NCI-H187 treated with DMSO at 0.1 percent for 48 hours (cell line): ENCODE measurements around the gene YWHAB.
A peak's percentile ranks its signal among the peaks of the same experiment; 100 is the strongest.
"Not testable (repeated sequence)": the region's sequence is repeated elsewhere in the genome, so short reads cannot be mapped to it uniquely, and the experiment has no call there.

Experiments
- DNase-seq: peaks from one replicate; lab custom pipeline; 2025; lab: John Stamatoyannopoulos, UW

The YWHAB gene

DNA sequence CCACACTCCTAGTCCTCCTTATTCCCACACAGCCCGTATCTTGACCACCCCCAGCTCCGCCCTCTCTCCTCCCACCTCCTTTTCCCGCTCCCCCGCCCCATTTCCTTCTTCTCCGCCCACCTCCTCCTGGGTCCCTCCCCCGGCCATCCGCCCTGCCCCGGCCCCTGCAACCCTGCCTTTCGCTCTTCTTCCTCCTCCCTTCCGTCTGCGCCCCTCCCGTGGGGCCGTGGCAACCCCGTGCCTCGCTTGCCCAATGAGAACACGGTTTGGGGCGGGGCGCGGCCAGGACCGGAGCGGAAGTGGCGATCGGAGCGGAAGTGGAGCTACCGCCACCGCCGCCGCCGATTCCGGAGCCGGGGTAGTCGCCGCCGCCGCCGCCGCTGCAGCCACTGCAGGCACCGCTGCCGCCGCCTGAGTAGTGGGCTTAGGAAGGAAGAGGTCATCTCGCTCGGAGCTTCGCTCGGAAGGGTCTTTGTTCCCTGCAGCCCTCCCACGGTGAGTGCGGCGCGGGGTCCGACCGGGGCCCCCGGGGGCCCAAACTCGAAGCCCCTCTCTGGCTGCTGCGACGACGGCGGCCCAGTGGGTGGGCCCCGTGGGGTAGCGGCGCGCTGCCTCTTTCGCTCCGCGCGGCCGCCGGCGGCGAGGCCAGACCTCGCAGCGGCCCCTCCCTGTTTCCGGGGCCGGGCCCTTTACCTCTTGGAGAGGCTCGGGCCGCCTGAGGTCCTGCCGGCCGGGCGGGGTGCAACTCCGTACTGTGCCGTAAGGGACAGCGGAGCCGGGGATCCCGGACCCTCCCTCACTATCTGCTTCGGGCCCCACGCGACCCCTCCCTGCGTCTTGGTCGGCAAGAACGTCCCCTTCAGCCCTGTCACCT, at the start of gene YWHAB:
TSS of gene YWHAB (plus strand) at position 314 of the 874 bp plus-strand sequence. CDS start 15,829 bp downstream, outside the sequence.
- peak; percentile 92 for DNase-seq

DNA sequence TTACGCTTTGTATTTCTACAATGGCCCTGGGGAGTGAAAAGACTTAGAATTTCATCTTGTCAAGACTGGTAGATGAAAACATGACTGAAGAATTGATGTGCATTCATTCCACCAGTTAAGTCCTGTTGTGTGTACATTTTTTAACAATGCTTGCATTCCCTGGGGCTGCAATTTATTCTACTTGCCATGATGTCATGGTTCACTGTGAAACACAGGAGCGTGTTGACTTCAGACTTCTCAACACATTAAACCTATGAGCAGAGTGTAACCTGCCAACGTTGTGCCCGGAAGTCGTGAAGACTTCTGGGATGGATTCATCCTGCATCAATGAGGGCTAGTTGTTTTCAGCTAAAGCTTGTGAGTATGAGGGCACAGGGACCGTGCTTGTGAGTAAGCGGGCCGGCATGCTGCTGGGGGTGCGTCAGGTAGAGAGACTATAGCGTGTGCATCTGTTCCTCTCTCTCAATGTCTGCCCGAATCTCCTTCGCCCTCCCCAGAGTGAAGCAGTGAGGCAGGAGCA, 48.8 kb upstream of the YWHAB start:
- DNase-seq: no peak

DNA sequence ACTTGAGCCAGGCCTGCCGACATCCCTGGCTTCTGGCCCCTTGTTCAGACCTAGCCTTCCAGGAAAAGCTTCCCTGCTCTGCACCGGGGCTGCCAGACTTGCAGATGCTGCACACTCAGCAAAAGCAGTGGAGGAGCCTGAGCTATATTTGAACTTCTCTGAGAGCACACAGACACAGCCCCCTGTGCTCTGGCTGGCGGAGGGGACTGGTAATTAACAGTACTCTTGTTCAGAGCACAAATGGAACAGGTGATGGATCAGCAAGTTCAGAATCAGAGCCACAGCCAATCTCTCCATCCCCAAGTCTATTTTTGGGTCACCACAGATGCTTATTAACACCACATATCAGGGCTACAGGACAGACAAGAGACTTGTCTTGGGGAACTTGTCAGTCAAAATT, 47.6 kb upstream of the YWHAB start:
- DNase-seq: no peak

DNA sequence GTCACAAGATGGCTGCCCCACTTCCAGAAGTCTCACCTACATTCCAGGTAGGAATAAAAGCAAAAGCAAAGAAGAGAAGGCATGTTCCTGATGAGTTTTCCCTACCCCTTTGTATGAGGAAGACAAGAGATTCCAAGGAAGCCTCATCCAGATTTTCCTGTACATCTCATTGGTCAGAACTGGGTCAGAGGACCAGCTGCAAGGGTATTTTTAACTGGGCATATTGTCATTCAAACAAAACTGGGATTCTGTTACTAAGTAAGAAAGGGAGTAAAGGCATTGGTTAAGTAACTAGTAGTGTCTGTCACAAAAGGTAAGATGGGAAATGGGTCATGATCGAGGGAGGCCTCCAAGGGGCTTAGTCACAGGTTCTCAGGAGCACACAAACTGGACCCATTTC, 47.0 kb upstream of the YWHAB start:
- DNase-seq: no peak

DNA sequence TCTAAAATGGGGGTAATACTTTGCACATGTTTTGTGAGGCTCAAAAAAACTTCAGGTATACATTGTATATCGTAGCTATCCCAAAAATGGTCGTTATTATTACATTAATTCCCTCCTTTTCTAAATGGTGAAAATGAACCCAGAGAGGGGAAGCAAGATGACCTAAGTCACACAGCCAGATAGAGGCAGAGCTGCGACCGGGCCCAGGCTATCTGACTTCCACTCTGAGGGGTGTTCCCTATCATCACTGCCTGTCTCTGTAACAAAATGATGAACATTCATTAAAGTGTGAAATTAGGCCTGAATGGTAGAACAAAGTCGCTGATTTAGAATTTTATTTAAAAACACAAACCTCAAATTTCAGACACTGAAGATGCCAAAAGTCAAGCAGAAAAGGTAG, 46.0 kb upstream of the YWHAB start:
- DNase-seq: no peak

DNA sequence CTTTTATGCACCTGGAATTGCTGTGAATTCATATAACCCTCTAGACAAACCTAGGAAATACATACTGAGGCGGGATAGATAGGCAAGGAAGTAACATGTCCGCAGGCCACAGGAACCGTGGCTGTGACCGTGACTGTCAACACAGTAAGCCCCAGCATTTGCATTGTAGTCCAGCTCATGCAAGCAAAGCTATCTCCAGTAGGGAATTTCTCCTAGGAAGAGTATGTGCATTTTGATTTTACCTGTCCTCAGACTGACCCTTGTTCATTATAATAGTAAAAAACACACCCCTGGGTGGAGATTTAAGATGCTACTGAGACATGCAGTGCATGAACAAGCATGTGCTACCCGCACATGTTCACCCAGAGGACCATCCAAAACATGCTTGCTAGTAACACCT, 44.7 kb upstream of the YWHAB start:
- DNase-seq: no peak

DNA sequence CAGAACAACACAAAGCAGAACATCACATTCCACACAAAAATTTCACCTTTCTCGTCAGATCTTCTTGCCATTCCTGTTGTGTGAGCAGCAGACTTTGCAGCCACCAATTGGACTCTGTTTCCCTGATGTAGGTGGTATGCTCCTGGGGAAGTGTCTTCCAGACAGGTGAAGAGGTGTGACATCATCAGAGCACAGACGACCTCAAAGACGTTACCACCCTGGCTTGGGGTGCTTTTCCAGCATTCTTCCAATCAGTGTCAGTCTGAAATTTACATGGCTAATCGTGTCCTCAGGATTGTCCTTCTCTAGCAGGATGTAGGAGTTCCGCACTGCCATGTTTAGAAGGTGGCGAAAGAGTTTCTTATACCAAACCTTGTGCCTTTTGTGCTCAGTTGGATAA, 43.5 kb upstream of the YWHAB start:
- no peak for DNase-seq

DNA sequence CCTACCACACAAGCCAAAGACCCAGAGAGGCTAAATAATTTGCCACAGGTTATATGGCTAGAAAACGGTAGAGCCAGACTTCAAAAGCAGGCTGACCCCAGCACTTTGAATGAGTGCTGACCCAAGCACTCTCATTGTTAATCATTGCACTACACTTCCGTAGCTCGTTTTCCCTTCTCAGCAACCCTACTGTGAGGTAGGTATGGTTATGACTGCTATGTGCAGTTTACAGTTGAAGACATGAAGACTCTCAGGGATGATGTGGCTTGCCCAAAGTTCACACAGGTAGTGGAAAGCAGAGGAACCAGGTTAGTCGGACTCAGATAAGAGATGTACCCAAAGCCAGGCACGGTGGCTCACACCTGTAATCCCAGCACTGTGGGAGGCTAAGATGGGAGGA, 41.6 kb upstream of the YWHAB start:
- no peak for DNase-seq

DNA sequence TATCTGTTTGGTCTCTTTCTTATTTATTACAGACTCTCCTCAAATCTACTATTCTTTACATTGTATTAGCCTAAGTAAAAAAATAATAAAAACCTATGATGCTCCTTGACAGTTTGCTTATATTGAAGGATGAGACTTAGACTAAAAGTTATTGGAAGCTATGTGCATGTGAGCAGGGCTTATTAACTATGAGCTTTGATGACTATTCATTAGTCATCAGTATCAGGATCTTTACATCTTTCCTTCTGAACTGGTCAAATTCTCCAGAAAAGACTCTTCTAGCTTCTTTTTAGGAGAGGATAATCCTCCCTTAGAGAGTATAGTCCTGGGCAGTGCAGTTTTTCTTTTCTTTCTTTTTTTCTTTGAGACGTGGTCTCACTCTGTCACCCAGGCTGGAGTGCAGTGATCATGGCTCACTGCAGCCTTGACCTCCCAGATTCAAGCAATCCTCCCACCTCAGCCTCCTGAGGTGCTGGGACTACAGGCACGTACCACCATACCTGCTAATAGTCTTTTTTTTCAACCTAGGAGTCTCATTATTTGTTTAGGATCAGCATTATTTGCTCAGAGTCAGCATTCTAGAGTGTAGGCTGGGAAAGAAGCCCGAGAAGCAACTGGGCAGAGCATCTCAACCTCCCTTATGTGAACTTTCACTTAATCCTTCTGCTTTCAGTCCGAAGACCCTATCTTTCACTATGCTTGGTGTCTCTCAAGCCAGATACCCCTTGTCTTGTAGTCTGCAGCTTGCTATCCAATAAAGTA, 37.1 kb upstream of the YWHAB start:
- no peak for DNase-seq

DNA sequence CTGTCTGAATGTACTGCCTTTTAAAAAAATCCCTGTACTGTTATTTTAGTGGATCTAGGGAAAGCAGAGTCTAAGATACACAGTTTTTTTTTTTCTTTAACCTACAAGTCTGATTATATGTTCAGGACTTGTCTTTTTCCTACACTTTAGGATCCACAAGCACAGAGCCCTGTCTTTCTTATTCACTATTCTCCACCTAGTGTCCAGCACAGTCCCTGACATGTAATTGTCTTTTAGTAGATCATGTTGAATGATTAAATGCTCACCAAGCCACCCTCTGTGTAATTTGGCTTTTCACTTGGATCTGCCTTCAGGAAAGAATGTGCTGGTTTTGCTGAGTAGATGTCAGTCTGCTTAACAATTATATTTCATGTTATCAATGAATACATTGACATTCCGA, 35.8 kb upstream of the YWHAB start:
- DNase-seq: no peak

DNA sequence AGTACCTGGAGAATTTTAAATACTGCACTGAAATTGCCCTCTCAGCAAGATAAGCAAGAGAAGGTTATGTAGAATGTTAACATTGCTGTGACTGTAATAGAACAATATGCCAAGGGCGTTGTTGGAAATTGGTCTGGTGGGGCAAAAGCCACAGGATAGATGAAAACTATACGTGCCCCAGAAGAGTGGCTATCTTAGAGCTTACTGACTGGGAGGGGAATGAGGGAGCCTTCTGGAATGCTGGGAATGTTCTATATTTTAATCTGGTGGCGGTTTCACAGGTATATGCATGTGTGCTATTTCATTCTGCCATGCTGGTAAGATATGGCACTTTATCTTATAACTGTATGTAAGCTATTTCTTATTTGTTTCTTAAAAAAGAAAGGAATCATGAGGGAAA, 35.2 kb upstream of the YWHAB start:
- DNase-seq: no peak

DNA sequence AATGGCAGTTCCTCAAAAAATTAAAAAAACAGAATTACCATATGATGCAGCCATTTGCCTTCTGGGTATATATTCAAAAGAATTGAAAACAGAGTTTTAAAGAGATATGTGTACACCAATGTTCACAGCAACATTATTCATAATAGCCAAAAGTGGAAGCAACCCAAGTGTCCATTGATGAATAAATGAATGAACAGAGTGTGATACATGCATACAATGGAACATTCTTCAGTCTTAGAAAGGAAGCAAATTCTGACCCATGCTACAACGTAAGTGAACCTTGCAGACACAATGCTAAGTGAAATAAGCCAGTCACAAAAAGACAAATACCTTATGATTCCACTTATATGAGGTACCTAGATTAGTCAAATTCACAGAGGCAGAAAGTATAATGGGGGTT, 34.7 kb upstream of the YWHAB start:
- DNase-seq: no peak

DNA sequence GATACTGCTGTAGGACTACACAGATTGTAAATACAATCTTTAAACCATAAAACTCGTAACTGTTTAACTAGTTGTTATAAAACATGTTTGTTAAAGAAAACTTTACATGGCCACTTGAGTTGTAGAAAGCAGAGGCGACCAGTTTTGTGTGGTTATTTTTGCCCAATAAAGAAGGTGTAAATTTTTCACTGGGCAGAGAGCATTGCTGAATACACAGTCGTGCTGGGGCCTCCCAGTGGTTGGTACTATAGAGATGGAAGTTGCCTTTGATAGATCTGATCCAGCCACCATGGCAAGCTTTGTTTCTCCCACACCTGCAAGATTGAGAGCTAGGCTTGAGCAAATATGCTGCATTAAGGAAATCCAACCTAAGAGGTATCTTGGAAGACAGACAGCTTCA, 34.0 kb upstream of the YWHAB start:
- no peak for DNase-seq

DNA sequence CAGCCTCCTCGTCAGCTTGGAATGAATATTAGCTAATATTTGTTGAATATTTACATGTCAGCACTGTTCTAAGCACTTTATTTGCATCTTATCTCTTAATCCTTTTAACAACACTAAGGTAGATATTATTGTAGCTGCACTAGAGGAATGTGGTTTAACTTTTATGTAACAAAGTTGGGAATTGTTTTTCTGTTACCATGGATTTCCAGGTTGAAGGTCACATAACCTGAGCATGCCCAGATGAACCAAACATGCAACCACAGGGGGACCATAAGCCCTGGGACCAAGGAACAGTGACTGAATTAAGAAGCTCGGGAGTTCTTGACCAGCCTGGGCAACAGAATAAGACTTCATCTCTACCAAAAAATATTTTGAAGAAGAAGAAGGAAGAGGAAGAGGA, 29.1 kb upstream of the YWHAB start:
- no peak for DNase-seq

DNA sequence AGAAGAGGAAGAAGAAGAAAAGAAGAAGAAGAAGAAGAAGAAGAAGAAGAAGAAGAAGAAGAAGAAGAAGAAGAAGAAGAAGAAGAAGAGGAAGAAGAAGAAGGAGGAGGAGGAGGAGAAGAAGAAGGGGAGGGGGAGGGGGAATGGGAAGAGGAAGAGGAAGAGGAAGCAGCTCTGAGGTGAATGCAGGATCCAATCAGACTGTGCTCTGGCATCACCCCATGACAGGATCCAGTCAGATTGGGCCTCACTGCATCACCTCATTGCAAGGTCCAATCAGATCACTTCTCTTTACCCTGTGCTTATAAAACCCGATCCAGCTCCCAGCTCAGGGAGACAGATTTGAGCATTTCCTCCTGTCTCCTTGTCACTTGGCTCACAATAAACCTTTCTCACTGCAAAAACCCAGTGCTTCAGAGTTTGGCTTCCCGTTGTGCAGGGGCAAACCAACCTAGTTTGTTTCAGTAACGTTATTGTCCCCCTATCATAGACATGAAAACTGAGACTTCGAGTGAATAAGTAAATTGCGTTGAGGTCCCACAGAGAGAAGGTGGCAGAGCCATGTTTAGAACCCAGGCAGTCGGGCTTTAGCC, 28.6 kb upstream of the YWHAB start:
- no peak for DNase-seq

DNA sequence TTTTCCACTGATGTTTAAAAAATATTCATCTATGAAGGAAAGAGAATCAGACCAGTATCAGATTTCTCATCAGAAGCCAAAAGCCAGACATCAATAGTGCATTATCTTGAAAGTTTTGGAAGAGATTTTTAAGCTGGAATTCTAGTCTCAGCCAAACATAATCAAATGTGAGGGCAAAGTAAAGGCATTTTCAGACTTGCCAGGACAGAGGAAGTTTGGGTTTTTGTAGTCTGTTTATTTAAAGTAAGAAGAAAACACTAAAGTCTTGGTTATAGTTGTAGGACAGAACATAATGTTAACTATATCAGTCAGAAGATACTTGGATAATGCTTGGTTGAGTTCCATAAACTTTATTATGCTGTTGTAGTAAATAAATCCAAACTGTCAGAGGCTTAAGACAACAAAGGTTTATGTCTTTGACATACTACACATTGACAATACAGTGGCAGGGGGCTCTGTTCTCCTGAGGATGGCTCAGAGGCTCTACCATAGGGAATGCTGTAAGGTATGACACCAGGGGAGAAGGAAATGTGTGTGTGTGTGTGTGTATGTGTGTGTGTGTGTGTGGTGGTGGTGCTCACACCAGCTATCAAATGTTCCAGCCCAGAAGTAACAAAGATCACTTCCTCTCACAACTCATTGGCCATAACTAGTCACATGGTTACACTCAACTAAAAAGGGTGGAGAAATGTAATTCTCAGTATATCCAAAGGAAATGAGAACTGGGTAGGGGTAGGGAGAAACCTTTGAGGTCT, 26.7 kb upstream of the YWHAB start:
- DNase-seq: no peak

DNA sequence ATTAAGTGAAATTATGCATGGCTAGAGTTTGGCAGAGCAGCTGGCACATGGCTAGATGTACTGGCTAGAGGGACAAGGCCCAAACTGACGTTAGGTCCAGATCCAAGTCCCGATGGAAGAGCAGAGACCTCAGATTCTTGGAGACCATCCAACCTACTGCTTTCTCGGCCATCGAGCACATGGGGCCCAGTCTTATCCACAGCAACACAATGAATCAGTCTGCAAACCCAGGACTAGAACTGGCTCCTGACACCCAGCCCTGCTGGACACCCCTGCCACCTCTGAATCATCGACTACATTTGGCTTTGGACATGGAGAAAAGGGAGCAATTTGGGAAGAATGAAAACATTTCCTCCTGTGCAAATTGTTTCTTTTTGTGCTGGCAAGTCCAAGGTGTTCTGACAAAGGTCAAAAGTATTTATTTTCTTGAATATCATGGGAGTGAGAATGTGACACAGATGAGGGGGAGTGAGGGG, 23.9 kb upstream of the YWHAB start:
- DNase-seq: no peak

DNA sequence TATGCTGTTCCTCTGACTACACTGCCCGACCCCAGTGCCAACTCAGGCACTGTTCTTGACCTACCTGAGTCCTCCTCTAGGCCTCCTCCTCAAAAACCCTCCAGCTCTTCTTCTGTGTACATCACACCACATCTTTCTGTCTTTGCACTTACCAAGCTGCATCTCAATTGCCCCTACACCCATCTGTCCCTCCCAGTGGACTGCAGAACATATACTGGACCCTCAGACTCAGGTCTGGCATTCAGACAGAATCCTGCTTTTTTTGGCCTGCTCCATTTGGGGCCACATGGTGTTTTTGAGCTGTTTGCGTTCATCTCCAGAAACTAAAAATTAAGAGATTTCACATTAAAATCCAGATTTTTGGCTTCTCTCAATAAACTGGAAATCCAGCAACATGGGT, 23.2 kb upstream of the YWHAB start:
- no peak for DNase-seq

DNA sequence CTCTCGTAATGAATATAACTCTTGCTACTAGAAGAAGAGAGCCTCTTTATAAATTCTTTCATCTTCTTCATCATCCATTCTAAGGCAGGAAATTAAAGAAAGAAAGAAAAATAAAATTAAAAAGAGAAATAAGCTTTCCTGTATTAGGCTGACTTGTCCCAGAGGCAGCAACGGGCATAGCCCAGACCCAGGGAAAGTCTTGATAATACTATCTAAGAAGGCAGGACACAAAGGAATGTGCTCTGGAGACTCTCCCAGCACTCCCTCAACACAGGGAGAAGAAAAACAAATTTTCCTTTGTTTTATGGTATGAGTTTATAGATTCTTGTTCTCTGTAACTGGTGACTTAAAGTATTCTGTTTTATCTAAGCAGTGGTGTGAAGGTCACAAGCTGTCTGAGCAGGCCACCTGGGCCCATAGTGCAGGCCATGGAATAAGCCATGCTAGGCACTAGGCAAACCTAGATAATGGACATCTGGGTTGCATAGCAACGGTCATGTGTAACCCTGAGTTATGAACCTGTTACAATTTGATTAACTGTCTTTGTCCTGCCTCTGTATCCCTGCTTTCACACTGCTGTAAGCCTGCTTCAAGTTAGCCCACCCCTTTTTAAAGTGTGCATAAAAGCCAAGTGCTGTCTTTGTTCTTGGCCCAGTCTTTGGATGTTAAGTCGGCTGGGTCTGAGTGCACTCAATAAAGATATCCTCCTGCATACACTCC, 22.0 kb upstream of the YWHAB start:
- DNase-seq: not testable (repeated sequence)

DNA sequence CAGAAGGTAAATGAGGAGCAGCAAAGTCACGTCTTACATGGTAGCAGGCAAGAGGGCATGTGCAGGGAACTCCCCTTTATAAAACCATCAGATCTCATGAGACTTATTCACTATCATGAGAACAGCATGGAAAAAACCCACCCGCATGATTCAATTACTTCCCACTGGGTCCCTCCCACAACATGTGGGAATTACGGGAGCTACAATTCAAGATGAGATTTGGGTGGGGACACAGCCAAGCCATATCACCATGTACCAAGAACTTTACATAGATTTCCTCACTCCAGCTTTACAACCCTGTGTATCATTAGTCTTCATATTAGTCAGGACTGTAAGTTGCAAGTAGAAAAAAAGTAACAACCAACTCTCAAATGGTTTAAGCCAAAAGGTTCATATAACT, 21.0 kb upstream of the YWHAB start:
- DNase-seq: not testable (repeated sequence)

DNA sequence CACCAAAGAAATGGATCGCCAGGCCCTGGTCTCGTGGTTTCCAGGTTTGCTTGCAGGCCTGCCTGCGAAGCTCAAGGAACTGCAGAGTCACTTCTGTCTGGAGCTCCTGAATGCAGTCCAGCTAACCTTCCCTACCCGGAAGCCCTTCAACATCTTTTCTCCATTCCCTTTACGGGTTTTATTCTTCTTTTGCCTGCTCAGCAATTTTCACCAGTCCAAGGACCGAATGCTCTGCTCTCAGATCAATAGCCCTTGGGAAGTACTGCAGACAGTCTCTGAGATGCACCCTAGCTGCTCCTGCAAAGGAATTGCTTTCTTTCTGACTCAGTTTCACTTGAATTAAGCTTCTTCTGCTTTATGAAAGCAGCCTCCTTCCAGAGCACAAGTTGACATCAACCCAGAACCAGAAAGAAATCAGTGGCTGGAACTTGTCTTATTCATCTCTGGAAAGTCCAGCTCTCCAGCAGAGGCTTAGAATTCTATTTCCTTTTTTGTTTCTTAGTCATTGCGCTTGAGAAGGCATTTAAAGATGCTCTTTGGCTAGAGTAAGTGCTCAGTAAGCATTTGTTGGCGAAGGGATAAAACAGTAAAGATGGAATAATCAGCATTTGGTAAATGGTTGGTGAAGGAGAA, 18.7 kb upstream of the YWHAB start:
- no peak for DNase-seq
